PC-3 (cell line): ENCODE results near the gene SLC34A3.

Experiments
- CTCF ChIP-seq: fragments of 300-600 bp; sonication (generic); conservative IDR thresholded peaks from 2 replicates; pipeline ENCODE4 v1.5.1; 2017; ENCODE audit warnings: antibody characterized with exemption, low read depth, mild to moderate bottlenecking, low read length
- EZH2phosphoT487 ChIP-seq: fragments of 300-600 bp; sonication (generic); IDR thresholded peaks from 2 replicates; pipeline ENCODE4 v1.6.1; 2018; ENCODE audit warnings: mild to moderate bottlenecking, antibody characterized with exemption, low read length, borderline replicate concordance

- TF ChIP-seq CTCF = no peak
- TF ChIP-seq EZH2phosphoT487 = no peak
Measured at GRCh38 chr9:137273611-137274320, 43.1 kb downstream of the SLC34A3 start.
